Stimulated activated CD4-positive, alpha-beta T cell treated with anti-CD3 and anti-CD28 coated beads, Interleukin-4, amount 100 ng/mL, for 1 hour (primary cell): ENCODE measurements around the gene NUDC.

Experiments
- DNase-seq: peaks from one replicate; pipeline ENCODE4 v3.0.0-alpha.2; 2020

The NUDC gene

GRCh38 chr1:26991310-26992116 lies 70.0 kb downstream of the NUDC start:
- DNase-seq = peak; percentile 25

GRCh38 chr1:26993237-26994019 lies 71.9 kb downstream of the NUDC start, which contains the start of gene TRNP1:
Gene TRNP1, plus strand, starts transcription at chr1:26993692. Its CDS starts 95 bp downstream, at chr1:26993787.
- DNase-seq = peak; percentile 77

- DNase-seq = peak; percentile 31
These were observed 72.7 kb downstream of the NUDC start for GRCh38 chr1:26994020-26994786.

- DNase-seq = no peak
These were observed 73.4 kb downstream of the NUDC start for GRCh38 chr1:26994787-26995517.

DNA sequence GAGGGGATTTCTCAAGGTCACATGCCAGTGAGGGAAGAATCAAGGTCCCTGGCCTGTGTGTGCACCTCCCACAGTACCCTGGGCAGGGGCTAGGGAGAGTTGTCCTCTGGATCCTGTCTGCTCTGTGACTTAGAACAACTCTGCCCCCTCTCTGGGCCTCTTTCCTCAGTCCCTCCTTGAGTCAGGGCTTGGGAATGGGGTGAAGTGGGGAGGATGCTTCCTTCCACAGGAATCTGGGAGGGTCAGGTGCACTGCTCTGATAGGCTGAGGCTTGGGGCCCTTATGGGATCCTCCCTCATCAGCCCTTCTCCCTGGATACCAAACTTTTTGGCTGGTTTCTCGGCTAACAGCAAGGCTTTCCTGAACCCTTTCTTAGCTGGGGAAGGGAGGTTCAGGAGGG lies 74.5 kb downstream of the NUDC start:
- DNase-seq = no peak
